HG03354 (cell line): Measurements from ENCODE around the gene OSBPL1A.

ENCODE experiments used
- ATAC-seq: cut with Tn5 transposase; IDR thresholded peaks from one replicate; pipeline ENCODE4 v1.9.1; 2021; ENCODE audit warnings: mild to moderate bottlenecking; ENCODE audit not compliant: unreplicated experiment, poor library complexity, severe bottlenecking

The OSBPL1A gene

DNA sequence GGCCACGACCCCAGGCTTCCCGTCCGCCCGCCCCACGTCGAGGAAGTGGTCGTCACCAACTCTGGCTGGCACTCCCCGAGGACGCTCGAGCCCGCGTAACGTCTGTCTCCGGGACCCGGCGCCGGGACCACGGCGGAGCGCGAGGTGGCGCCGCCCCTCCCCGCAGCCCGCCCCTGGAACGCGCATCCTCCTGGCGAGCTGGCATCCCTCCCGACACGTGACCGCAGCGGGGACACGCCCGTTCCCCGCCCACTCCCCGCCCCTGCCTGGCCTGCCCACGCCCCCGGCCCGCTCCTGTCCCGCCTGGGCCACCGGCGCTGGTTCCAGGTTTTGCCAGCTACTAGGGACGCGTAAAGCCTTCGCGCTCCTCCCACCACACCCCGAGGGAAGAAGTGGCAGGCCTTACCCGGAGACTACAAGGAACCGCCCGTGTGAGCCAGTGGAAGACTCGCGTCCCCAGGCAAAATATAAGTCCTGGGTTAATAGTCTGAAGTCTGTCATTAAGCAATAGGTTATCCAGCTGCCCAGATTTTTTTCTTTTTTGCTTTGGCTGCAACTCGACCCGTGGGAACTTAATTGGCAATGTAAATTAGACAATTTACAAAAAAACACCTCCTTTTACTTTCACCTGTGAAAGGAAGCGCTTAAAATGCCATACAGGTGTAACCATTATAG, at the start of gene OSBPL1A:
Gene OSBPL1A (minus strand): TSS at position 131 of the 675 bp plus-strand sequence. CDS start 20,291 bp downstream, outside the sequence.
- peak; percentile 82 for ATAC-seq

DNA sequence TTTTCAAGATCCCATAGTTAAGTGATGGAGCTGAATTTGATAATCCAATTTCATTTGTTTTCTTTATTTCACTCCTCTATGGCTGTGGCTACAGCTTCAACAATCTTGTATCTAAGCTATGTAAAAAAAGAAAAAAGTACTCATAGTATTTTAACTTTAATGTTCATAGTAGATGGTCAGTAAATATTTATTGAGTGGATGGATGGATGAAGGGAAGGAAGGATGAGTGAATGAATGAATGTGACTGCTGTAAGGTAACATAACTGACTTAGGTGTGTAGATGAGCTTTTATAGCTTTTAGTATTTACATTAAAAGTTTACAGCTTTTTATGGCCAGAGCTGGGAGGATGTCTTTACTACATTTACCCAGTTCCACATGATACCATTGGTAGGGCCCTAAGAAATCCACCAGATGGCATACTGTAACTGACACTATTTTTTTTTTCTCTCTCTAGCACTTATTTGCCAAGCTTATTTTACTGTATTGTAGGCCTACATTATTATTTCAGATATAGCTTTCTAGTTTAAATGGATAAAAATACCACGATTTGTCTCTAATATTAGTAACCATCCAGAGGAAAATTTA, 49.4 kb upstream of the OSBPL1A start:
- ATAC-seq: no peak

DNA sequence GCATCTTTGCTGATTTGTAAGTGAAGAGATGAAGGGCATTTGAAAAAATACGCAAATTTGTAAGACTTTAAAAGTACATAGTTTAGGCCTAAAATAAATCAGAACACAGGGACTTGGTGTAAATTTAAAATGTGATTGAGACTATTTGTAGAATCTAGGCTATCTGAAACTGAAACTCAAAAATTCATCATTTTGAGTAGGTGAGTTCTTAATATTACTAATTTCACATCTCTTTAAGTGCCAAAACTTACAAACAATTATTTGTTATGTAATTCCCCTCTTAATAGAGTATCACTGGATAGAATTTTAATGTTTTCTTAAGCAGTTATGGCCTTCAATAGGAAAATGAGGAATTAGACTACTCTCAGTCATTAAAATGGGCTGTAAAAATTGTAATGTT, 48.8 kb upstream of the OSBPL1A start:
- ATAC-seq: peak; percentile 71

DNA sequence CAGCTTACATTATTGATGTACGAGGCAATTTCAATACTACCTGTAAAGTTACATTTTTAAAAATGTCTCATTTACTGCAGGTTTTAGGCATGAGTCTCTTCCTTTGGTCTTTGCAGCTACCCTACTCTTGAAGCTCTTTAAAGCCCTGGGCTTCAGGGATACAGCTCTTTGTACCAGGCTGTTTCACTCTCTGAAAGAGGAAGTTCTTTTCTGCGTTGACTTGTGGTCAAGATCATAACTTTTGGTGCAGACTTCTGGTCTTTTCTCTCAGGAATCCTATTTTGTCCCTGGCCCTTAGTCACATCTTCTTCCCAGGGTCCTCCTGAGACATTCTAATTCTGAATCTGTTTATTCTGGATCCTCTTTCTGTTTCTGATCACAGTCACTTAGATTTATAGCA, 46.2 kb upstream of the OSBPL1A start:
- ATAC-seq: peak; percentile 87

DNA sequence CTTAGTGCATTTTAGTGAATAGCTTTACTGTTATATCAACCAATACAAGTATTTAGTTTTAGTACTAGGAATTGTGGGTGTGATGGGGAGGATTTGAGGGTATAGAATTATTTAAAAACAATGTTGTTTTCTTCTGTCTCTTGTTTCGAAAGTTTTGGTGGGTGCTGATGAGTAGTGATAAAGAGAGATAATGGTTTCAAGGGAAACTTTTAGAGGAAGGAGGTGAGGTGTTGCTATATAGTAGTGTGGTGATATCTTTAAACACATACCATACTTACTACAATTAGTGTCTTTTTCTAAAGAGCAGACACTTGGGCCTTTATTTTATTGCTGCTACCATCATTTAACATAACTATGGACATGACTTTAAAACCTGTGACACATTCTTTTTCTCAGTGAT, 39.3 kb upstream of the OSBPL1A start:
- ATAC-seq: no peak

DNA sequence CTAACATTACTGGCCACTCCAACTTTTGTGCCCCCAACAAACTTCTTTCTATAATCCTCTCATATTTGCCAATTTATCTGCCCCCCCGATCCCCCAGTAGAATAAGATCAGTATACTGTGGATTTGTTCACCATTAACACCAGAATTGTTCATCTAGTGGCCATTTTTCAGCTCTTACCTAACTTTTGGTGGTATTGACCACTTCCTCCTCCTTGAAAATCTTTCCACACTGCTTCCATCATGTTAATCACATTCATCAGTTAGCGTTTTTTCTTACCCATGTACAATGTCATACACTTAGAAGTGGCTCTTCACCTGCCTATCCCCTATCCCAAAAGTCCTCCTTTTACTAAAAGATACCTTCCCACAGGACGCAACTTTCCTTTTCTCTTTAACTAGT, 35.0 kb upstream of the OSBPL1A start:
- ATAC-seq: no peak

DNA sequence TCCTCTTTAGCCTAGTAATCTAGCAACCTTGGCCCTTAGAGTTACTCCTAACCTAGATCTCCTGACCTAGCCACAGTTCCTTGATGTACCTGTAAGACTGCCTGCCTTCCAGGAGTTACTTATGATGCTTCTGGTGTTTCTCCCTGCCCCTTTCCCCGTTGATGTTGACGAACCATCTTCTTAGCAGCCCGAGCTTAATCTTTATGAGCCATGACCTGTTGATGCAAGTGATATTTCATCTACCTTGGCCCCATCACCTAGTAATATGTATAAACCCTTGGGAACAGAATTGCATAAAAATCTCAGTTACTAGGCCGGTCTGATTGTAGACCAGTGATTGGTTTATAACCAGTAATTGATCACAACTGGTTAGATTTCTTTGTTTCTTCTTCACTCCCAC, 31.6 kb upstream of the OSBPL1A start:
- ATAC-seq: no peak

DNA sequence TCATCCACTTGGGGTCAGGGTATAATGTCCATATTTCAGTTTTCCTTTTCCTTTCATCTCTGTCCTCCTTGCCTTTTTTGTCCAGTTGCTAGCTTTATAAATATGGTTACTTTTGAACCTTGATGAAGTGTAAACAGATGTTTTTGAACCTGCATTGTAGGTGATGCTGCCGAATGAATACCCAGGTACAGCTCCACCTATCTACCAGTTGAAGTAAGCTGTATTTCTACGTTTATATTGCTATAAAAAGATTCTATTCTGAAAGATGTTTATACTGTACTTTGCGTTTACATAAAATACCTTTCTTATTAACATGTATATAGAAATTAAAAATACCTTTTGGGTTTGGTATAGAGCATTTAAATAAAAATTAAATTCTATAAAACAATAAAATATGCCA, 31.1 kb upstream of the OSBPL1A start:
- ATAC-seq: no peak

DNA sequence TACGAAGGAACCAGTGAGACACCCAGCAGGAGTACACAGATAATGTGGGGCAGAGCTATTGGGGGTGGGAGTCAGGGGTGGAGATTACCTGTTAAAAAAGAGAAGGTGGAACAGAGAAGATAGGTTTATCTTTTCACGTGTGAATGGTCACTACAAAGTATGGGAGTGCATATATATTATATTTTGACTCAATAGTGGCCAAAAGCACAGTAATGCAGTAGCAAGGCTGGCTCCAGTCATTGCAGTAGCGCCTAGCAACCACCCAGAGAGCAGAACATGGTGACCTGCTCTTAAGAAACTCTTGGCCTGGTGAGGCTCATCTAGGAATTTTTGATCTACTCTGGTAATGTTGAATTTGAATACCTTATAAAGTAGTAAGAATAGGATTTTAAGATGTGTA, 29.9 kb upstream of the OSBPL1A start:
- no peak for ATAC-seq

DNA sequence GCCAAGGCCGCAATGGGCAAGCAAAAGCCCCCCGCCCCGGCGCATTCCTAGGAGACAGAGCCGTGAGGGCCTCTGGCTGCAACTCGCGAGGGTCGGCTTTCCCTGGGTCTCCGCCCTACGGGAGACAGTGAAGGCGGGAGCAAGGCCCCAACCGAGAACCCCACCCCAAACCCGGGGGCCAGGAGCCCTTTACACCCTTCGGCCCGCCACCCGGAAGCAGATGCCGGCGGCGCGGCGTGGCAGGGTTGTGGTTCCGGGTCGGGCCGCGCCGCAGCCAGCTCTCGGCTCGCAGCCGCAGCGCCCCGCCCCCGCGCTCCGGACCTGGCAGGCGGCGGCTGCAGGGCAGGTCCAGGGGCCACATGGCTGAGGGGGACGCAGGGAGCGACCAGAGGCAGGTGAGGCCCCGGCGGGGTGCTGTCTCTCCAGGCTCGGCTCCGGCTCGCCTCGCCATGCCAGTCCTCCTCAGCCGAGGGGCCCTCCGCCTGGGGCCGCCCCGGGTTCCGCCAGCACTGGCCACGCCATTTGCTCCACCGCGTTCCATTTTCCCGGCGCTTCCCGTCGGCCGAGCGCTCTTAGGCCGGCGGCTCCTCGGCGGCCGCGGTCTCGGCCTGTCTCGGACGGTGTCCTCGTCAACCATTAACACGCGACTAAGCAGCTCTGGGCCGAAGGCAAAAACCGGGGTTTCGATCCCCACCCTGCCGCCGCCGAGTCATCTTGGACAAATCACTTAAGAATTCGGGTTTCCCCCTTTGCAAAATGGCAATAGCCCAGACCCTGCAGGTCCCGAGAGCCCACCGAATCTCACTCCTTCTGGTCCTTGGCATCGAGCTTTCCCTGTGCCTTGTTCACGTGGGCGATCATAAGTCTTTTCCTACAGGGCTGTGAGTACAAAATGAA, 29.0 kb upstream of the OSBPL1A start, which contains the start of gene IMPACT:
Gene IMPACT (plus strand): TSS at position 273 of the 897 bp plus-strand sequence. CDS start 87 bp downstream, at position 360.
- ATAC-seq: peak; percentile 91

DNA sequence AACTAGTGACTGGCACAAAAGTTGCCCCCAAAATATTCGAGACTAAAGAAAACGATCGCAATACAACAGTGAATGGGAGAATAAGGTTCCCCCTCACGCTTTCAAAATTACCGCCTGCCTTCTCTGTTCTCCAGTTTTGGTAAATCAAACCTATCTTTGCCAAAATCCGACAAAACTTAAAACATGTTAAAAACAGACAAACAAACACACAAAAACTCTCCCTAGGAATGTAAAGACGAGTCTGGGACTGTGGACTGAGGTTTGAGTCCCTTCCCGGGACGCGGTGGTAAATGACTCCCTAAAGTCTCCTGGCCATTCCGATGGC, 28.4 kb upstream of the OSBPL1A start:
- no peak for ATAC-seq

DNA sequence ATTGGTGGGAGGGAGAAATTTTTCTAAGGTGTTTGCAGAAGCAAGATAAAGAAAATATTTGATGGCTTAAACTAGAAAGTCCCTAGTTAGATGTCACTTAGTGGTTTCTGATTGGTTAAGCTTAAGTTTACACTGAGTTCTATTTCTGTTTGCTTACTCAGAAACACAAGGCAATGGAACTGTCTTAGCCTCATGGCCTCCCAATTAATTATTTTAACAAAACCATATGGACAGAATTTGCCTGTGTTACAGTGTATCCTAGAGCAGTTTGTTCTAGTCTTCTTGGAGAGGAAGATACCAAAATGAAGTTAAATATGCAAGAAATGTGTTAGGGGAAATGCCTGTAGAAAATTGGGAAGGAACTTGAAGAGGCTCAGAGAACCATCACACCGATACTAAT, 24.2 kb upstream of the OSBPL1A start:
- ATAC-seq: no peak

DNA sequence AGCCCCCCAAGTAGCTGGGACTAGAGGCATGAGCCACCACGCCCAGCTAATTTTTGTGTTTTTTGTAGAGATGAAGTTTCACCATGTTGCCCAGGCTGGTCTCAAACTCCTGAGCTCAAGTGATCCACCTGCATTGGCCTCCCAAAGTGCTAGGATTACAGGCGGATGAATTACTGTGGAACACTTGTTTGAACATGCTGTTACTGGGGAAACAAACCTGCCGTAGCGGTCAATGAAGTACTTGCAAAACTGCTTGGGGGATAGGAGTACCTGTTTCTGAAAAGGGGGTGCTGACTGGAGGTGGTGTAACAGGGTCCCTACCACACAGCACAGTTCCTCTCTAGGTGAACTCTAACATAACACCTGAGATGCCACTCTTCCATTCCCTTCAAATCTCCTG, 22.9 kb upstream of the OSBPL1A start:
- no peak for ATAC-seq

DNA sequence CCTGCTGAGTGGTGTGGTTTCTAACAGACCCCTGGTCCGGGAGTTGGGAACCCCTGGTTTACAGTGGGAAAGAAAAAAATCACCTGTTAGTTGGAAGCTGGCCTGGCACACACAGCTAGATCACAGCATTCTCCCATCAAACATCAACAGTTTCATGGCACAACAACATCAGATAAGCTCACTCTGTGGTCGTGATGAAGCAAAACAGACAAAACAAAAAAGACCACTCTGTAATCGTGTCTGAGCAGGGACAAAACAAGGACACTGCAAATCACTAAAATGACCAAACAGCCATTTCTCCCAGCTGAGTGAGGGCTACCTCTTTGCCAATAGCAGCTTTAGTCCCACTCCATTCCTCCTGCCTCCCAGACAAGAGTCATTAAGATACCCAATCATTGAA, 19.9 kb upstream of the OSBPL1A start:
- no peak for ATAC-seq

DNA sequence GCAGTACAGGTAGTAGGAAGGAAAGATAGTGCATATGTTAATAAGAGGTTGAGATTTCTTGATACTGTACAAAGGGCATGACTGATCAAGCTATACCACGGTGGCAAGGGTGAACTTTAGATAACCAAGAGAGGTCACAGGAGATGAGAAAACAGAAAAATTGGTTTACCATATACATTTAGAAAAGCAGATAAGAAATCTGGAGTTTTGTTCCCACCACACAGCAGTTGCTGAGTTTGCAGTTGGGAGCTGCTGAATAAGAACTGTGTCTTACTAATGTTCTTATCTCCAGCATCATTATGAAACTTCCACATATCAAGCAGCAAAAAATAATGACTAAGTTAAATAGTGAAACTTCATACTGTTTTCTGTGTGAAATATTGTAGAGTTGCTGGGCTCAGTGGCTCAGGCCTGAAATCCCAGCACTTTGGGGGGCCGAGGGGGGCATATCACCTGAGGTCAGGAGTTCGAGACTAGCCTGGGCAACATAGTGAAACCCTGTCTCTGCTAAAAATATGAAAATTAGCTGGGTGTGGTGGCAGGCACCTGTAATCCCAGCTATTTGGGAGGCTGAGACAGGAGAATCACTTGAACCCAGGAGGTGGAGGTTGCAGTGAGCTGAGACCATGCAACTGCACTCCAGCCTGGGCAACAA, 16.9 kb upstream of the OSBPL1A start:
- no peak for ATAC-seq

DNA sequence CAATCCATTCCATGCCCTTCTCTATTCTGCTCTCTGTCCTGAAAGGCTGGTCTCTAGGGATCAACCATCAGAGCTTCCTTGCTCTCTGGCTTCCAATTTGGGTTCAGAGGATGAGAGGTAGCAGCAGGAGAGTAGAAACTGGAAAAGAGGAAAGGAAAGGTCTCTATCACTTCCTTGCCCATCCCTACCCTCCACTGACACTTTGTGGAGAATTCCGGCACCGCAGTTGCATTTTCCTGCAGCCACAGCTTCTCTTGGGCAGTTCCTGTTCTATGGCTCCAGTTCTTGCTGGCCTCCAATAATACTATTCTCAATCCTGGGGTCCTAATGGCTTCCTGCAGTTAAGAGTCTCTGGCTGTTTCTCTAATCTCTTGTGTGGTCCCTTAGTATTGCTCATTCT, 15.5 kb upstream of the OSBPL1A start:
- no peak for ATAC-seq

DNA sequence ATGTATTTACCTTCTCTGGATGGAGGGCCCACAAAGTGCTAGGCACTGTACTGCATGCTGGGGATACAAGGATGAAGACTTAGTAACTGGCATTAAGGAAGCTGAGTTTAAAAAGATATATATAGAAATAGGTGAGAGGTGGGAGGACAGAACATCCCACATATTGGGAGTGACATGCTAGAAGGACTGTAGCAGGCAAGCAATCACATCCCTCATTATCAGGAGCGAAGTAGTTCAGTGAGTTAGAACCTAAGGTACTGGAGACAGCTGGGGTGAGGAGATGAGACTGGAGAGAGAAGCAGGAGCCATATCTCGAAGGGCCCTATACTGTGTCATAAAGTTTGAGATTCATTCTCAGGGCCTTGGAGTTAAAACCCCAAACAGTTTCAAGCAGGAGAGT, 10.9 kb upstream of the OSBPL1A start:
- ATAC-seq: no peak

DNA sequence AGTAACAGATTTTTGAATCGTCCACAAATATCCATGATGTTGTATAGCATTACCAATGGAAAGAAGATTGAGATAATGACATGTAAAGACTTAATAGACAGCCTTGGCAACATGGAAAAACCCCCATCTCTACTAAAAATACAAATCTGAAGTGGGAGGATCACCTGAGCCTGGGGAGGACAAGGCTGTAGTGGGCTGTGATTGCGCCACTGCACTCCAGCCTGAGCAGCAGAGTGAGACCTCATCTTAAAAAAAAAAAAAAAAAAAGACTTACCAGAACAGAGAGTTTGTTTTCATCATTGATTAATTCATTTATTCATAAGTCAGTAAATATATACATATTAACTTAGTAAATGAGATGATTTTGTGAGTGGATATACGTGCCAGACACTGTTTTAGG, 7.0 kb upstream of the OSBPL1A start:
- ATAC-seq: no peak

DNA sequence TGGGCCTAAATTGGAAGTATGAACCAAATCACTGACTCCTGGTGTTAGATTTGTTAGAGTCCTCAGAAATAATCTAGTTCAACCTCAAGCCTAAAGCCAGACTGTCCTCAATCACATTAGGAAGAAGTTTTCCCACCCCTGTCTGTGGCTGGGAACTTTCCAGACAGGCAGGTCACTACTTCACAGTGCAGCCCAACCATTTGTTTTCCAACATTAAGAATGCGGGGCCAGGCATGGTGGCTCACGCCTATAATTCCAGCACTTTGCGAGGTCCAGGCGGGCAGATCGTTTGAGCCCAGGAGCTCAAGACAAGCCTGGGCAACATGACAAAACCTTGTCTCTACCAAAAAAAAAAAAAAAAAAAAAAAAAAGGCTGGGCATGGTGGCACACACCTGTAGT, 5.5 kb upstream of the OSBPL1A start:
- ATAC-seq: no peak

DNA sequence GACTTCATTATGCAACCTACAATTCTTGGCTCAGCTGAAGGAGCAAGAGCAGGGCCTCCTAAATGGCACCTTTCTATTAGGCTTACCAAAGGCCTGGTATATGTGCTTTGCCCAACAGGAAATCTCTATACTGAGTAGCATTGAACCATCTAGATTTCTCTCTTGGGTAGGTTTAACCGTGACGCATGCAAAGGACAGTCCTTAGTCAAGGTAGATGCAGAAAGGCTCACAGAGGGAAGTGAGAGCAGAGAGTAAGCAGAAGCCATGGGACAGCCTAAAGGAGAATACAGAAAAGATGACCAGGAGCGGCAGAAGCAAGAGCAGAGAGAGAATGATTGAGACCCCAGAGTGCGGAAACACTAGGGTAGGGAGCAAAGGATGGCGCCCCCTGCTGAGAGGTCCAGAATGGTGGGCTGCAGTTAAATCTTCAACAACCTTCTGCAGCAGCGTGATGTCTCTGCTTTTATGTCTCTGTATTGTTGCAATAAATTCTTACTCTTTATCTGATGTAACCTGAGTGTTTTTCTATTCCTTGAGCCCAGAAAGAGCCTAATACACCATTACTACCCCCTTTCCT, 4.7 kb upstream of the OSBPL1A start:
- ATAC-seq: no peak
